GM21786 (cell line): ENCODE measurements around the gene HSFX3.
A peak's percentile ranks its signal among the peaks of the same experiment; 100 is the strongest.
"Not testable (repeated sequence)": the region's sequence is repeated elsewhere in the genome, so short reads cannot be mapped to it uniquely, and the experiment has no call there.

Experiments used
- ATAC-seq: cut with Tn5 transposase; IDR thresholded peaks from one replicate; pipeline ENCODE4 v1.9.1; 2021; ENCODE audit not compliant: unreplicated experiment

The HSFX3 gene, protein sequence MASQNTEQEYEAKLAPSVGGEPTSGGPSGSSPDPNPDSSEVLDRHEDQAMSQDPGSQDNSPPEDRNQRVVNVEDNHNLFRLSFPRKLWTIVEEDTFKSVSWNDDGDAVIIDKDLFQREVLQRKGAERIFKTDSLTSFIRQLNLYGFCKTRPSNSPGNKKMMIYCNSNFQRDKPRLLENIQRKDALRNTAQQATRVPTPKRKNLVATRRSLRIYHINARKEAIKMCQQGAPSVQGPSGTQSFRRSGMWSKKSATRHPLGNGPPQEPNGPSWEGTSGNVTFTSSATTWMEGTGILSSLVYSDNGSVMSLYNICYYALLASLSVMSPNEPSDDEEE

GRCh38 chrX:149549701-149550100 is at the start of gene HSFX3:
Gene HSFX3 (minus strand): TSS chrX:149549924. CDS start chrX:149549852, 72 bp downstream.
- not testable (repeated sequence) for ATAC-seq

- not testable (repeated sequence) for ATAC-seq
Observed at GRCh38 chrX:149598603-149599002, 48.9 kb upstream of the HSFX3 start.

GRCh38 chrX:149595943-149596342 is 46.2 kb upstream of the HSFX3 start:
- not testable (repeated sequence) for ATAC-seq

DNA sequence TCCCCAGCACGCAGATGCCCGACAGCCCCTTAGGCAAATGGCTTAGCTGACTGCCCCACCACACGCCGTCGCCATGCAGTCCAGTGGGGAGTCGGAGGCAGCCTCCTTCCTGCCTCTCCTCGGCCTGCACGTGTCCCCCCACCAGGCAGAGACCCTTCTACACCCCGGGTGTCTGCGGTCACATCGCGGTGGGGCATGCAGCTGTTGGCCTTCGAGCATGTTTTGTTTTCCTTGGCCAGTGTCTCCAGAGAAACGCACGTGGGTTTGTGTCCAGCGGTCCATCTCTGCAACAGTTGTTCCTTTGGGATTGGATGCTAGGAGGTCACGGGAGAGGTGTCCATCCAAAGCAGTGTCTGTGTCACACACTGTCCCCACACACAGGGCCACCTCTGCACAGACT is 45.5 kb upstream of the HSFX3 start, which contains the start of gene HSFX2:
Gene HSFX2 (minus strand): TSS at position 101 of the 400 bp plus-strand sequence. CDS start 614 bp downstream, outside the sequence.
- ATAC-seq: not testable (repeated sequence)

DNA sequence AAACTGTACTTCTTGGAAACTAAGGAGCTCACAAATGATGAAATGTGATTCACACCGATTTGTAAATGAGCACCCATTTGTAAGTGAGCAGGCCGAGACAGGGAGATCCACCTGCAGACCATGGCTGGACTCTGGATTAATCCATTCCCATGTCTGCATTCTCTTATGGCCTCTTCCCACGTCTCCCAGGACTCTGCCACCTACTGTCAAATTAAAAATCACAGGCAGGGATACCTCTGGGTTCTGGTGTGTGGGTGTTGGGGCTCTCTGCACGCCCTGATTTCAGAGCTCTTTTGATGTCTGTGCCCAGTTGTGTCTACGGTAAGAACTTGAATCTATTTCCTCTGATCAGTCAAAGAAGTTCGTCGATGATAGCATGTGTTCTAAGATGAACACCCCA is 41.3 kb upstream of the HSFX3 start:
- not testable (repeated sequence) for ATAC-seq

DNA sequence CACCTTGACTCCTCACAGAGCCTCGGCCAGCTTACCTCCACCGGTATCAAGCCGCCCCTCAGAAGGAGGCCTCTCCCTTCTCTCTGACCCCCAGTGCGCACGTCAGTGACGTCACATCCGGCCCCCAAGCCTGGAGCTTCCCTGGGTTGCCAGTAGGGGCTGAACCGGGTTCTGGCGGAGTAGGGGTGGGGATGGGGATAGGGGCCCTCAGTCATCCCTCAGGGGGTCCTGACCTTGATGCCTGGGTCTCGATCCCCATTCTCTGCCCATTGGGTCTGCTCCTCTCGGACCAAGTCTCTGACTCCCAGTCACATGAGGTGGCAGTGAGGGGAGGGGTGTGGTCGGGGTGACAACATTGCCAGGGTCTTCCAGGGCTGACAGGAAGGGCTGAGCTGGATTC is 37.6 kb upstream of the HSFX3 start, which contains the start of gene MAGEA9B:
Gene MAGEA9B (minus strand): TSS at position 101 of the 400 bp plus-strand sequence. CDS start 4,280 bp downstream, outside the sequence.
- ATAC-seq: not testable (repeated sequence)

DNA sequence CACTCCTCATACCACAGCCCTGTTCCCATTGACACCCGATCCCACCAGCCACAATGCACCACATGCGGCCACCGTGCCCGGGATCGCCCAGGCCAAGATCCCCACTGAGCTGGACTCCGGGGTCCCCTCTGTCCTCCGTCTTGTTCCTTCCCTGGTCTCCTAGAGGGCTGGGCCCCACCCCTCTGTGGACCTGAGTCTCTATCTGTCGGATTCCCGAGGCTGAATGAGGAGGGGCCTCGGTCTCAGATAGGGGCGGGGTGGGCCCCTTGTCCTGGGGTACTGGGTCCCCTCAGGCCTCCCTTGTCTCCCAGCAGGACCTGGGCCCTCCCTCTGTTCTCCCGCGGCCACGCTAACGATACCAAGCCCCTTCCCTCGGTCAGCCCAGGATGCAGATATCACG is 35.9 kb upstream of the HSFX3 start:
- ATAC-seq: not testable (repeated sequence)

GRCh38 chrX:149573456-149573855 is 23.7 kb upstream of the HSFX3 start:
- peak; percentile 99 for ATAC-seq

GRCh38 chrX:149572743-149573142 is 23.0 kb upstream of the HSFX3 start:
- ATAC-seq: no peak

GRCh38 chrX:149571770-149572169 is 22.0 kb upstream of the HSFX3 start:
- ATAC-seq: no peak

DNA sequence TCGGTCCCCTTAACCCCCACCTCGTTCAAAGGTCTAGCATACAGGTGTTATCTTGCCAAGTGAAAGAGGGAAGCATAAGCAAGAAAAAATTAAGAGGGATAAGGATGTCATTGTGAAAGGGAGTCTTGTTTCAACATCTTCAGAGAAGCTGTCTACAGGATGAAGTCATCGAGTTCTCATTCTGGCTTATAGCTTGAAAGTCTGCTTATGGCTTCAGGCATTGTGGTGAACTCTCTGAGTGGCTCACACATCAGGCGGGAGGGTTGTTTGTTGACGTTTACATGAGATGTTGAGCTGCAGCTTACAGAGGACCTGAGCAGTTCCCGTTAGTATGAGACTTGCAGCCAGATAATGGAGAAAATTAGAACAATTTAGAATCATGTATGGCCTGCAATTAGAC is 20.9 kb upstream of the HSFX3 start:
- no peak for ATAC-seq

- no peak for ATAC-seq
Observed at GRCh38 chrX:149569770-149570169, 20.0 kb upstream of the HSFX3 start.

DNA sequence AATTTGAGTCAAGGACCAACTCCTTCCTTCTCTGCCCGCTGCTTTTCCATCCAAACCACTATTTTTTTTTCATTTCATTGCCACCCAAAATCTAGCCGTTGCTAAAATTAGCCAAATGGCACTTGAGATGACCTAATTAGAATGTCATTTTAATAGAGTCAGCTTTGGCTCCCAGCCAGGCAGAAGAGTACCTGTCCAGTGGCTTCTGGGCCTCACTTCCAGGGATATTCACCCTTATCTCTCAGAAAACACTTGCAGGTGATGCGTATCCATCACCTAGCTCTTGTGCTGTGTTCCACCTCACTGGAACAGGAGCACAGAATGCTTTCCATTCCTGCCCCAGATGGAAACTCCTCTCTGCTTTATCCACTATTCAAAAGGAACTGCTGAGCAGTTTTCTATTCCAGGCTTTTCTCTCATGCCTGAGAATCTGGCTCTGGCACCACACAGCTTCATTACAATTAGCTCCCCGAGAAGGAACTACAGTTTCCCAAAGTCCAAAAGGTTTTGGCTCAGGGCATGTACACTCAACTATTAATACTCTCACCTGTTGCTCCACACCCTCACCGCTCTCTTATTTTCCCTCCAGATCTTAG is 19.1 kb upstream of the HSFX3 start:
- ATAC-seq: no peak

DNA sequence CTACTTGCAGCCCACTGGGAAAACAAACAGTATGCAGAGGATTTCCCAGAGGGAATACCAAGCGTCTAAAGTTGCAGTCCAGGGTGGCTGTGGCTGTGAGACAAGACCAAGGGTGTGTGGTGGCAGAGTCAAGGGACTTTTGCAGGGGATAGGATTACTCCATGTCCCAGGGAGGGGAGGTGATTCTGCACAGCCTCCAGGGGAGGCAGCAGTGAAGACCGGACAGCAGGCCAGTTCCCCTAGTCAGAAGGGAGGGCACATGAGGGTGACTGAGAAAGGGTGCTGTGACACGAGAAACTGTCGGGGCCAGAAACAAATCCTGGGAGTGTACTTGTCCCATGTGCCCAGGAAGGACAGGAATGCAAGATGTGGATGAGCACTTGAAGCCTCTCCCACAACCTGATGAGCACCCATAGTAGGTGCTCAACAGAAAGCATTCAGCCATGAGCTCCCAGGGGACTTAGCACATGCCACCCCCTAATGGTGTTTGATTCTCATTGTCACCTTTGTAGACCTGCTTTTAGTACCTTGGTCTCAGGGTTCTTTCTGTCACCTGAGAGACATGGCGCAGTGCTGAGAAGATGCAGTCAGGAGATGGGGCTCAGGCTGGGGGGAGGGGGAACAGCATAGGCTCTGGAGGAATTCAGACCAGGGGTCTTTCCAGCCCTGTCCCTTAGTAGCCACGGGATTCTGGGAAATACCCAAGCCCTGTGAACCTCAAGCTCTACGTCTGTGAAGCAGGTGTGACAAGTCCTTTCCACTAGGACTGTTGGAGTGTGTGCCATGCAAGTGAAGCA is 18.1 kb upstream of the HSFX3 start:
- no peak for ATAC-seq

DNA sequence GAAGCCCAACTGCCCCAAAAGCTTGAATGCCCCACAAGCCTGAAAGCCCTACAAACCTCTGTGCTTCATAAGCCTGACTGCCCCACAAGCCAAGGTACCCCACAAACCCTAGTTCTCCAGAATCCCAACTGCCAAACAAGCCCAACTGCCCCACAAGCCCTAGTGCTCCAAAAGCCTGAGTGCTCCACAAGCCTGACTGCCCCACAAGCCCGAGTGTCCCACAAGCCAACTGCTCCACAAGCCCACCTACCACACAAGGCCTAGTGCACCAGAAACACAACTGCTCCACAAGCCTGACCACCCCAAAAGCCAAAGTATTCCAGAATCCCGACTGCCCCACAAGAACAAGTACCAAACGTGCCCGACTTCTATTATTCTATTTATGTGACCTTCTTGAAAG is 13.6 kb upstream of the HSFX3 start:
- no peak for ATAC-seq

DNA sequence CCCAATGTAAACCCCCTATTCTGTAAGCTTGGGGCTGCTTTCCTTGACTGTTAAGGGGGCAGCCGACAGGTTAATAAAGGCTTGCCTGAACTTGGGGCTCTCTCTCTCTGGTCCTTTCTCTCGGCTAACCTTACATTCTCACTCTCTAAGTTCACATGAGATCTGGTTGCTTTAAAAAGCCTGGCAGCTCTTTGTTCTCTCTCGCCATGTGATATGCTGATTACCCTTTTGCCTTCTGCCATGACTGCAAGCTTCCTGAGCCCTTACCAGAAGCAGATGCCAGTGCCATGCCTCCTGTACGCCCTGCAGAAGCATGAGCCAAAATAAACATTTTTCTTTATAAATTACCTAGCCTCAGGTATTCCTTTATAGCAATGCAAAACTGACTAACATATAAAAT is 5.5 kb upstream of the HSFX3 start:
- not testable (repeated sequence) for ATAC-seq

DNA sequence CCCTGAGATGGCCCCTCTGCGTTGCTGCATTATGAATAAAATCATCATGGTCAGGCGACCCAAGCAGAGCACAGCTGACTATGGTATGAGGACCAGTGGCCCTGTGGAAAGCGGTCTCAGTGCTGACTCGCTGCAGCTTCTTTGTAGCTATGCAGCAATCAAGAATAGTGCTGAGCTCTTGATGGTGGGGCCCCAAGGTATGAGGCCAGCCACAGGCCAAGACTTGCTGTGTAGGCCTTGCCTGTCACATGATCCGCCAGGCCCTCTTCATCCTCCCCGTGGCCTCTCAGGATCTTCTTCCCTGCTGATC is 2.2 kb upstream of the HSFX3 start:
- ATAC-seq: not testable (repeated sequence)

GRCh38 chrX:149551245-149551938 is 1.7 kb upstream of the HSFX3 start:
- peak; percentile 49 for ATAC-seq

GRCh38 chrX:149550454-149550853 is 730 bp upstream of the HSFX3 start:
- ATAC-seq: not testable (repeated sequence)

DNA sequence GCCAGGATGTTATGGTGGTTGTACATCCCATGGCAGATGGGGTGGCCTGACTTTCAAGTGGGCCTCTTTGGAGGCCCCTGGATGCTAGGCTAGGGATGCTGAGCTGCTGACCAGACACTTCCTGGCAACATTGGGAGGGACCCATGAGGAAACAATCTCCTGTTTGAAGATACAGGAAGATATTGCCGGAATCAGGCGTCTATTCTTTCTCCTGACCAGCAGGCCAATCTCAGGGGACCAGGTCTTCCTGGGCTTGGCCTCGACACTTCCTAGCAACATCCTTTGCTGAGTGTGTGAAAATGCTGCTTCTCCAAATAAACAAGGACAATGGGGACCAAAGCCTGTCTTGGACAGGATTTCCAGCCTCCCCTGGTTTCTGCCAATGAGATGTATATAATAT is 1.9 kb downstream of the HSFX3 start:
- ATAC-seq: not testable (repeated sequence)

- not testable (repeated sequence) for ATAC-seq
Observed at GRCh38 chrX:149546962-149547361, 2.8 kb downstream of the HSFX3 start.
